ENCODE measurements around the gene PDGFC.
A peak's percentile ranks its signal among the peaks of the same experiment; 100 is the strongest.

PDGFC gene

GRCh38 chr4:156971676-156972378, at the start of gene PDGFC:
Gene PDGFC (minus strand): TSS chr4:156971799. CDS start chr4:156970903, 896 bp downstream.
- TF ChIP-seq FOXM1 (IDR thresholded peaks at IDR 0.05; ENCODE audit: borderline replicate concordance) (peak; percentile 52; the same call in 1 of the 2 replicates), LEF1 (IDR thresholded peaks at IDR 0.05; ENCODE audit: borderline replicate concordance) (peak; percentile 41; the same call in 1 of the 2 replicates), PKNOX1 (IDR thresholded peaks at IDR 0.05) (no peak), L3MBTL2 (conservative IDR thresholded peaks at IDR 0.05) (0 out of 2 replicates have a peak, but pooled peaks have one; percentile 28)
- ChIA-PET CTCF (interaction anchor here (0.8 to 1.3 kb wide), 4 partner anchors 9 to 494 kb away, joined by 3 to 4 read pairs (median 4); no protein-coding TSS in a partner anchor), POLR2A (interaction anchor here (1.6 kb wide), 1 partner anchor 104 kb away, joined by 3 read pairs; the partner anchor contains the start of gene GLRB)
- DNase-seq (ENCODE audit: extremely low spot score): peak; percentile 67

- TF ChIP-seq LEF1 (IDR thresholded peaks at IDR 0.05; ENCODE audit: borderline replicate concordance): no peak
Measured at GRCh38 chr4:157020882-157021281, 49.3 kb upstream of the PDGFC start.

GRCh38 chr4:157018920-157019490, 47.4 kb upstream of the PDGFC start:
- no peak for TF ChIP-seq BHLHE40 (IDR thresholded peaks at IDR 0.05; ENCODE audit: borderline replicate concordance)
- TF ChIP-seq HDGF (IDR thresholded peaks at IDR 0.05; ENCODE audit: borderline replicate concordance): no peak
- TF ChIP-seq TARDBP (IDR thresholded peaks at IDR 0.05): no peak
- TF ChIP-seq SUZ12 (IDR thresholded peaks at IDR 0.05): no peak
- no peak for TF ChIP-seq L3MBTL2 (conservative IDR thresholded peaks at IDR 0.05)
- no peak for TF ChIP-seq FOXK2 (IDR thresholded peaks at IDR 0.05)
- TF ChIP-seq PKNOX1 (IDR thresholded peaks at IDR 0.05): no peak
- TF ChIP-seq CTBP1 (IDR thresholded peaks at IDR 0.05; ENCODE audit: borderline replicate concordance): no peak
- TF ChIP-seq ELF4 (IDR thresholded peaks at IDR 0.05): no peak
- POLR2A ChIA-PET: no interaction called here
- CTCF ChIA-PET: no interaction called here
- DNase-seq (ENCODE audit: extremely low spot score): no peak

More at GRCh38 chr4:157020882-157021281, 49.3 kb upstream of the PDGFC start:
- POLR2A ChIA-PET: no interaction called here
- DNase-seq (ENCODE audit: extremely low spot score): no peak
- CTCF ChIA-PET: no interaction called here

GRCh38 chr4:157014621-157015591, 43.3 kb upstream of the PDGFC start:
- POLR2A ChIA-PET: no interaction called here
- CTCF ChIA-PET: no interaction called here
- TF ChIP-seq CTBP1 (IDR thresholded peaks at IDR 0.05; ENCODE audit: borderline replicate concordance): no peak
- no peak for DNase-seq (ENCODE audit: extremely low spot score)

- no peak for DNase-seq (ENCODE audit: extremely low spot score)
- TF ChIP-seq LEF1 (IDR thresholded peaks at IDR 0.05; ENCODE audit: borderline replicate concordance): no peak
- TF ChIP-seq TARDBP (IDR thresholded peaks at IDR 0.05): no peak
- no peak for TF ChIP-seq HDGF (IDR thresholded peaks at IDR 0.05; ENCODE audit: borderline replicate concordance)
- TF ChIP-seq L3MBTL2 (conservative IDR thresholded peaks at IDR 0.05): no peak
- no peak for TF ChIP-seq BHLHE40 (IDR thresholded peaks at IDR 0.05; ENCODE audit: borderline replicate concordance)
- CTCF ChIA-PET: interaction anchor here (0.6 to 1.7 kb wide), 4 partner anchors 14 to 1271 kb away, joined by 3 to 4 read pairs (median 4); no protein-coding TSS in a partner anchor
- POLR2A ChIA-PET: no interaction called here
Measured at GRCh38 chr4:157013656-157014055, 42.1 kb upstream of the PDGFC start.

- POLR2A ChIA-PET: no interaction called here
- DNase-seq (ENCODE audit: extremely low spot score): no peak
- CTCF ChIA-PET: interaction anchor here (0.6 to 1.7 kb wide), 4 partner anchors 13 to 236 kb away, joined by 3 to 4 read pairs (median 4); no protein-coding TSS in a partner anchor
Measured at GRCh38 chr4:157012781-157013180, 41.2 kb upstream of the PDGFC start.

More at GRCh38 chr4:157012781-157013180, 41.2 kb upstream of the PDGFC start:
- TF ChIP-seq SP1 (IDR thresholded peaks at IDR 0.05) (no peak), FOXM1 (IDR thresholded peaks at IDR 0.05; ENCODE audit: borderline replicate concordance) (no peak), HDGF (IDR thresholded peaks at IDR 0.05; ENCODE audit: borderline replicate concordance) (no peak), FOXA1 (IDR thresholded peaks at IDR 0.05) (no peak), LEF1 (IDR thresholded peaks at IDR 0.05; ENCODE audit: borderline replicate concordance) (no peak), ELF4 (IDR thresholded peaks at IDR 0.05) (no peak), PKNOX1 (IDR thresholded peaks at IDR 0.05) (no peak), L3MBTL2 (conservative IDR thresholded peaks at IDR 0.05) (no peak), ZNF384 (IDR thresholded peaks at IDR 0.05) (no peak), TARDBP (IDR thresholded peaks at IDR 0.05) (no peak), NFRKB (IDR thresholded peaks at IDR 0.05) (no peak)

All from HEK293T (cell line).